Measurements from ENCODE around the gene MYO9A.
"Not testable (repeated sequence)": the region's sequence is repeated elsewhere in the genome, so short reads cannot be mapped to it uniquely, and the experiment has no call there.

Gene MYO9A

DNA sequence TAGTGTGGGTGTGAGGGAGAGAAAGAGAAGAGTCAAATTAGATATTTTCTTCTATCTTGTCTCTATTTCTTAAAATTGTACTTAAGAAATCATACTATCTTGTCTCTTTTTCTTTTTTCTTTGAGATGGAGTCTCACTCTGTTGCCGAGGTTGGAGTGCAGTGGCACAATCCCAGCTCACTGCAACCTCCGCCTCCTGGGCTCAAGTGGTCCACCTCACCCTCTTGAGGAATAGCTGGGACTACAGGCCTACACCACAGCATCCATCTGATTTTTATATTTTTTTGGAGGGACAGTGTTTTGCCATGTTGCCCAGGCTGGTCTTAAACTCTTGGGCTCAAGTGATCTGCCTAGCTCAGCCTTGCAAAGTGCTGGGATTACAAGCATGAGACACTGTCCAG is 104.2 kb downstream of the MYO9A start:
- TF ChIP-seq ZFX (IDR thresholded peaks at IDR 0.05) = no peak
- TF ChIP-seq, protein P1, sequence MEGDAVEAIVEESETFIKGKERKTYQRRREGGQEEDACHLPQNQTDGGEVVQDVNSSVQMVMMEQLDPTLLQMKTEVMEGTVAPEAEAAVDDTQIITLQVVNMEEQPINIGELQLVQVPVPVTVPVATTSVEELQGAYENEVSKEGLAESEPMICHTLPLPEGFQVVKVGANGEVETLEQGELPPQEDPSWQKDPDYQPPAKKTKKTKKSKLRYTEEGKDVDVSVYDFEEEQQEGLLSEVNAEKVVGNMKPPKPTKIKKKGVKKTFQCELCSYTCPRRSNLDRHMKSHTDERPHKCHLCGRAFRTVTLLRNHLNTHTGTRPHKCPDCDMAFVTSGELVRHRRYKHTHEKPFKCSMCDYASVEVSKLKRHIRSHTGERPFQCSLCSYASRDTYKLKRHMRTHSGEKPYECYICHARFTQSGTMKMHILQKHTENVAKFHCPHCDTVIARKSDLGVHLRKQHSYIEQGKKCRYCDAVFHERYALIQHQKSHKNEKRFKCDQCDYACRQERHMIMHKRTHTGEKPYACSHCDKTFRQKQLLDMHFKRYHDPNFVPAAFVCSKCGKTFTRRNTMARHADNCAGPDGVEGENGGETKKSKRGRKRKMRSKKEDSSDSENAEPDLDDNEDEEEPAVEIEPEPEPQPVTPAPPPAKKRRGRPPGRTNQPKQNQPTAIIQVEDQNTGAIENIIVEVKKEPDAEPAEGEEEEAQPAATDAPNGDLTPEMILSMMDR (conservative IDR thresholded peaks at IDR 0.05) = no peak

DNA sequence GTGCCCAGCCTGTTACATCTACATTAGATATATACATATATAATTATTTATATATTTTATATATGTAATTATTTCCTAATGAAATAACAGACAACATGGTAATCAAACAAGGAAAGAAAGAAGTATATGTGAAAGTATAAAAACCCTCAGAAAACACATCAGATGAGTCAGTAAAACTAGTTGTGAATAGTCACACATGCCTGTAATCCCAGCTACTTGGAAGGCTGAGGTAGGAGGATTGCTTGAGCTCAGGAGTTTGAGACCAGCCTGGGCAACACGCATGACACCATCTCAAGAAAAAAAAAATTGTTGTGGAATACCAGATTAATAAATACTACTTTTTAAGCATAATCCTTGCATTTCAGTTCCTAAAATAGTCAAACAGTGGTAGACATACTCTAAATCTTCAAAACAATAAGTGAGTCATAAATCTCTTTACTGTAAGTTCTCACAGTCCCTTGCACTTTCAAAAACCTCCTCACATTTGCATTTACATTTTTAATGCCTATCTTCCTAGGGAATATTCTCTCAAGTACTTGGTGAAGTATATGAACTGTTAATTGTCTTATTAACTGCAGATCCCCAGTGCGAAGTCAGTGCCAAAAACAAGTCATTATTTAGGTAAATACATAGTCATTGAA is 106.5 kb downstream of the MYO9A start:
- no peak for TF ChIP-seq ZFX (IDR thresholded peaks at IDR 0.05)
- TF ChIP-seq, protein P1 (conservative IDR thresholded peaks at IDR 0.05) = no peak
- no peak overlapping the region for H3K27ac ChIP-seq

More for the DNA sequence above, 104.2 kb downstream of the MYO9A start:
- no peak overlapping the region for H3K27ac ChIP-seq

DNA sequence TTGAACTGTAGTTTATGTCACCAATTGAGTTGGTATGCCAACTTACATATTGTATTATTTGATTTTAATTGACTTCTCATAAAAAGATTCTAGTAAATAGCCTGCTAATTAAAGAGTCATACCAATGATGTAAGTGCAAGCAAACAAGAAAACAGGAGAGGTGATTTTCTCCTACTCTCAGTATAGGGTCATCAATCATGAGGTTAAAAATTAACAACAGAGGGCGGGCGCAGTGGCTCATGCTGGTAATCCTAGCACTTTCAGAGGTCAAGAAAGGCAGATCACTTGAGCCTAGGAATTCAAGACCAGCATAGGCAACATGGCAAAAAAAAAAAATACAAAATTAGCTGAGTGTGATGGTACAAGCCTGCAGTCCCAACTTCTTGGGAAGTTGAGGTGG is 108.7 kb downstream of the MYO9A start:
- no peak overlapping the region for H3K27ac ChIP-seq
- no peak for TF ChIP-seq ZFX (IDR thresholded peaks at IDR 0.05)
- TF ChIP-seq, protein P1 (conservative IDR thresholded peaks at IDR 0.05) = no peak

DNA sequence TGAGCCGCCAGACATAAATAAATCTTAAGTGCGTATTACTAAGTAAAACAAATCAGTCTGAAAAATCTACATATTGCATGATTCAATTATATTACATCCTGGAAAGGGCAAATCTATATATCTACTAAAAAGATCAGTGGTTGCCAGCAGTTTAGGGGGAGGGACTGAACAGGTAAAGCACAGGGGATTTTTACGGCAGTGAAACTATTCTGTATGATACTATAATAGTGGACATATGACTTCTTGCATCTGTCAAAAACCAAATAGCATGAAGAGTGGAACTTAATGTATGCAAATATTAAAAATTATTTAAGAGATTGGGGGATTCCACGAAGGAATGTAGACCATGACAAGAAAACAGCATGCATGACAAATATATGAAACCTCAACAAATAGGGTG is 111.6 kb downstream of the MYO9A start:
- TF ChIP-seq, protein P1 (conservative IDR thresholded peaks at IDR 0.05) = no peak
- no peak for TF ChIP-seq ZFX (IDR thresholded peaks at IDR 0.05)
- no peak overlapping the region for H3K27ac ChIP-seq

DNA sequence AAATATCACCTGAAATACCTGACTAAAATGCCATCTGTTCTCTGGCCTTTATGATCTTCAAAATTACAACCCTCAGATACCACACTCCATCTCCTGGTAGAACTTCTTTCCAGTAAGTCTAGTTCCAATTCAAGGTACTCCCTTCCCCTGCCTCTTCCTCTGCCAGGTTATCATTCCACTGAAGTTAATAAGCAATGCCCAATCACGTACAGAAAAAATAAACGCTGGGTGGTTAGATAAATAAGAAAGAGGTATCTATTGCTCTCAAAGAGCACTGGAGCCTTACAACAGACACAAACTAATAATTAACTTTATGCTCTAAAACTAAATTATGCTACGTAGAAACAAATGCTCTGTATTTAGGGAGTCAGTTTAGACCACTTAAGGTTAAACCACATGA is 112.5 kb downstream of the MYO9A start:
- no peak for TF ChIP-seq ZFX (IDR thresholded peaks at IDR 0.05)
- no peak overlapping the region for H3K27ac ChIP-seq

DNA sequence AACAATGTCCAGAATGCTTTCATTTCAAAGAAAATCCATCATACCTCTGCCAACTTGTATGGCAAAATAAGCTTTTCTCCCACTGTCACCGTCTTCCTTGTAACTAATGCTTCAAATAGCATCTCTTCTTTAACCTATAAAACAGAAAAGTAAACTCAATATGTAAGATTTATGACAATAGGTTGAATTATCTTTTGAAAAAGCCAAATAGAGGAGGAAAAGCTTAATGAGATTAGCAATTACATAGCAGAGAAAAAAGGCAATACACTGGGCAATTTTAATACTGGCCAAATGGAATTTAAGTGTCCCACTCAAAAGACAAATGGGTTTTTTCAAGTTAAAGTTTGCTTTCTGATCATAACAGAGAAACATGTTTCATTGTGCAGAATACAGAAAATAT is 118.1 kb downstream of the MYO9A start:
- TF ChIP-seq, protein P1 (conservative IDR thresholded peaks at IDR 0.05) = no peak

DNA sequence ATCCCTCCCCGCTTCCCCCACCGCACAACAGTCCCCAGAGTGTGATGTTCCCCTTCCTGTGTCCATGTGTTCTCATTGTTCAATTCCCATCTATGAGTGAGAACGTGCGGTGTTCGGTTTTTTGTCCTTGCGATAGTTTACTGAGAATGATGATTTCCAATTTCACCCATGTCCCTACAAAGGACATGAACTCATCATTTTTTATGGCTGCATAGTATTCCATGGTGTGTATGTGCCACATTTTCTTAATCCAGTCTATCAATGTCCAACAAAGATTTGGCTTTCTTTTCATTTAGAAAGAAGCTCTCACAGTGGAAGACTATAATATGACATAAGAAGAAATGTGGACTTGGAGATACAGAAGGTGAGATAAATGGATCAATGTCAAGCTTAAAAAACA is 119.2 kb downstream of the MYO9A start:
- H3K27ac ChIP-seq = not testable (repeated sequence)

More for the DNA sequence above, 118.1 kb downstream of the MYO9A start:
- H3K27ac ChIP-seq = no peak overlapping the region

DNA sequence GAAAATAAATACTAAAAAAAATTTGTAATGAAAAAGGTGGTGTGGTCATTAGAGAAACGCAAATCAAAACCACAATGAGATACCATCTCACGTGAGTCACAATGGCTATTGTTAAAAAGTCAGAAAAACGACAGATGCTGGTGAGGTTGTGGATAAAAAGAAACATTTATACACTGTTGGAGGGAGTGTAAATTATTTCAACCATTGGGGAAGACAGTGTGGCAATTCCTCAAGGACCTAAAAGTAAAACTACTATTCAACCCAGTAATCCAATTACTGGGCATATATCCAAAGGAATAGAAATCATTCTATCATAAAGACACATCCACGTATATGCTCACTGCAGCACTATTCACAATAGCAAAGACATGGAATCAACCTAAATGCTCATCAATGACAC is 120.3 kb downstream of the MYO9A start:
- H3K27ac ChIP-seq = no peak overlapping the region
- TF ChIP-seq, protein P1 (conservative IDR thresholded peaks at IDR 0.05) = no peak
- TF ChIP-seq ZFX (IDR thresholded peaks at IDR 0.05) = no peak
